ENCODE results near the gene LDLRAP1. TPM values are rescaled to one million over a fixed set of nuclear protein-coding genes. Genes with fewer than 3 reads are reported as not detected.
A peak's percentile ranks its signal among the peaks of the same experiment; 100 is the strongest.

Gene LDLRAP1
- total and polyA plus RNA-seq, 9 of the 15 experiments (the other 6 are each of a cell fraction or from before 2014, with no cell fraction given), result 0.56 to 29.6 (median 16.2) TPM

DNA sequence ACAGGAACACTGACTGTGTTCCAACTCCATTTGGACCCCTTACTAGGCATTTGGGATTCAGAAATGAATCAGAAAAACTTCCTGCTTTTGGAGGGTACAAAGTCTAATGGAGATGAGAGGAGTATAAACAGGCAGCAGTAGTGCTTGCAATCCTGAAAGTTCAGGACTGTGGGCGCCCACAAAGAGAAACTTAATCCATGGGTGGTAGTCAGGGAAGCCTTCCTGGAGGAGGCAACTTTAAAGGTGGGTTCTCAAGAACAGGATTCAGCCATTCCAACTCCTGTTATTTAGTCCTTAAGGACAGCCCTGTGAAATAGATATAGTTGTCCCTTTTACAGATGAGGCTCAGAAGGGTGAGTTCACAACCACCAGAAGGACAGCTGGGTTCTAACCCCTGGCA, 2.0 kb upstream of the LDLRAP1 start:
- Histone ChIP-seq H3K79me2 (ENCODE audit: control insufficient read depth, insufficient read depth, low read length) (peaks cover 22% of the 10 kb centered on the region), H3K4me2 (ENCODE audit: insufficient read depth, low read length) (no peak overlapping the region), H3K36me3 (ENCODE audit: control insufficient read depth, insufficient read depth, low read length) (no peaks in the 10 kb centered on the region), H2AFZ (ENCODE audit: low read depth, low read length) (no peak overlapping the region), H3K9me3 (replicated peaks; ENCODE audit: control insufficient read depth, insufficient read depth, low read depth, low read length) (no peaks in the 10 kb centered on the region), H3K9me1 (ENCODE audit: control insufficient read depth, insufficient read depth, low read length) (no peaks in the 10 kb centered on the region), H3K9ac (ENCODE audit: insufficient read depth in 1 of 2, low read depth in 2 of 2, low read length in 2 of 2) (no peak overlapping the region; a peak in 1 of 4 replicates), H3K27me3 (ENCODE audit: control insufficient read depth in 2 of 2, insufficient read depth in 2 of 2, low read length in 2 of 2) (no peaks in the 10 kb centered on the region), H3K27ac (ENCODE audit: extremely low read depth, low read depth, low read length) (no peak overlapping the region), H4K20me1 (replicated peaks; ENCODE audit: control insufficient read depth, insufficient read depth, low read length) (no peaks in the 10 kb centered on the region; the same call in 1 of the 2 replicates), H3K4me1 (replicated peaks in 1 of 2; ENCODE audit: control insufficient read depth in 2 of 2, insufficient read depth in 2 of 2, low read length in 2 of 2) (peaks cover 29 to 33% of the 10 kb centered on the region in 2 experiments), H3K4me3 (no peak overlapping the region)
- intact Hi-C loops (cut with micrococcal nuclease) (loop anchor here (5.0 to 10.0 kb wide), 2 partner anchors 153 to 256 kb away; no protein-coding TSS in a partner anchor), in situ Hi-C loops (cut with MboI) (no loop called here)
- FAIRE-seq, result no peak
- no peak for ATAC-seq
- ChIA-PET POLR2A (interaction anchor here (0.8 to 1.1 kb wide), 2 partner anchors 8 to 114 kb away, joined by 3 read pairs; no protein-coding TSS in a partner anchor), CTCF (ENCODE audit: low intra/inter-chr PET ratio) (no interaction called here)
- DNase-seq (ENCODE audit: extremely low read depth in 1 of 4, low spot score in 3 of 4), result no peak
- no TSS peak for BruUV-seq (replicated peaks)
- WGBS (ENCODE audit: insufficient coverage, low coverage, missing lambda C conversion rate), result 5% methylated on average over 1 of the region's 1 CpG
- TF ChIP-seq PURB (CRISPR knock-in tag; IDR thresholded peaks at IDR 0.05; ENCODE audit: low read depth) (no peak), ARID1B (IDR thresholded peaks at IDR 0.05) (no peak), HDAC2 (IDR thresholded peaks at IDR 0.05) (peak; percentile 81), ADNP (tag; IDR thresholded peaks at IDR 0.05) (peak; percentile 69), CHD4 (IDR thresholded peaks at IDR 0.05; ENCODE audit: insufficient read depth, insufficient replicate concordance, low read depth, low read length, poor library complexity, severe bottlenecking) (peak; percentile 85), SMARCA5 (IDR thresholded peaks at IDR 0.05) (peak; percentile 96), SIX5 (IDR thresholded peaks at IDR 0.05; ENCODE audit: borderline replicate concordance in 1 of 2, insufficient read depth in 1 of 2, low read depth in 1 of 2, low read length in 2 of 2) (no peak), DACH1 (IDR thresholded peaks at IDR 0.05; ENCODE audit: partially characterized antibody) (no peak), HDAC8 (tag; IDR thresholded peaks at IDR 0.05) (no peak), RCOR1 (IDR thresholded peaks at IDR 0.05; ENCODE audit: borderline replicate concordance in 1 of 2, low read depth in 2 of 2, low read length in 2 of 2) (peak in 1 of 2 experiments; percentile 77; a peak in 2 of 4 replicates), PTBP1 (IDR thresholded peaks at IDR 0.05; ENCODE audit: low read depth, low read length) (peak; percentile 86), ATF3 (IDR thresholded peaks at IDR 0.05) (no peak), ATF3 (CRISPR knock-in tag; conservative IDR thresholded peaks at IDR 0.05) (no peak), KDM1A (IDR thresholded peaks at IDR 0.05) (peak; percentile 79 to 88), BCOR (IDR thresholded peaks at IDR 0.05) (peak; percentile 98), ZFP36 (IDR thresholded peaks at IDR 0.05; ENCODE audit: low read depth, low read length, partially characterized antibody) (peak; percentile 100), ETV5 (CRISPR knock-in tag; IDR thresholded peaks at IDR 0.05; ENCODE audit: low read depth) (no peak), TBP (optimal IDR thresholded peaks at IDR 0.05; ENCODE audit: low read depth, low read length) (no peak), TRIM24 (IDR thresholded peaks at IDR 0.05) (no peak), ZC3H11A (IDR thresholded peaks at IDR 0.05; ENCODE audit: low read depth, low read length) (no peak), ZNF436 (CRISPR knock-in tag; IDR thresholded peaks at IDR 0.05) (peak; percentile 95), GTF3C2 (IDR thresholded peaks at IDR 0.05; ENCODE audit: borderline replicate concordance, extremely low read depth, insufficient read length) (peak; percentile 70)

Measured in K562 (cell line).